Neural cell (in vitro differentiated cells): ENCODE measurements around the gene ZNF577. TPM values are rescaled to one million over a fixed set of nuclear protein-coding genes. Genes with fewer than 3 reads are reported as not detected.

Experiments used
- H2AFZ ChIP-seq: fragments of 200-600, 300-800 bp; sonication (generic), shearing (Covaris generic); 2 replicates; pipeline ENCODE4 v1.6.0; 2014; ENCODE audit warnings: low read depth, mild to moderate bottlenecking, antibody characterized with exemption, low read length, moderate library complexity
- H3F3A ChIP-seq: fragments of 200-600 bp; shearing (Covaris generic); 2 replicates; pipeline ENCODE4 v1.6.1; 2016; ENCODE audit warnings: mild to moderate bottlenecking, moderate library complexity, mixed read lengths, antibody characterized with exemption, low read length; ENCODE audit not compliant: insufficient read depth, poor library complexity, severe bottlenecking
- H3K27ac ChIP-seq: fragments of 200-600, 300-800 bp; sonication (generic), shearing (Covaris generic); 2 replicates; pipeline ENCODE4 v1.5.1; 2014; ENCODE audit warnings: mild to moderate bottlenecking, low read length, moderate library complexity
- H3K27me3 ChIP-seq: fragments of 300-800, 200-600 bp; sonication (generic), shearing (Covaris generic); 2 replicates; pipeline ENCODE4 v1.6.0; 2014; ENCODE audit warnings: mild to moderate bottlenecking, low read depth, low read length, moderate library complexity; ENCODE audit not compliant: insufficient read depth
- H3K36me3 ChIP-seq: fragments of 300-800, 200-600 bp; sonication (generic), shearing (Covaris generic); 2 replicates; pipeline ENCODE4 v1.5.1; 2014; ENCODE audit warnings: mild to moderate bottlenecking, antibody characterized with exemption, low read length, moderate library complexity; ENCODE audit not compliant: insufficient read depth
- H3K4me2 ChIP-seq: fragments of 300-800, 200-600 bp; sonication (generic), shearing (Covaris generic); 2 replicates; pipeline ENCODE4 v1.6.0; 2014; ENCODE audit warnings: mild to moderate bottlenecking, low read length
- H3K4me3 ChIP-seq: fragments of 300-800, 200-600 bp; sonication (generic), shearing (Covaris generic); 2 replicates; pipeline ENCODE4 v1.5.1; 2014; ENCODE audit warnings: mild to moderate bottlenecking, low read length, moderate library complexity
- H3K79me2 ChIP-seq: fragments of 200-600 bp; shearing (Covaris generic); replicated peaks from 2 replicates; pipeline ENCODE4 v1.6.0; 2014; ENCODE audit warnings: mild to moderate bottlenecking, low read length, moderate library complexity; ENCODE audit not compliant: insufficient read depth
- H3K9ac ChIP-seq: fragments of 300-800, 200-600 bp; sonication (generic), shearing (Covaris generic); 2 replicates; pipeline ENCODE4 v1.6.1; 2016; ENCODE audit warnings: mild to moderate bottlenecking, low read length, mixed read lengths
- H3K9me2 ChIP-seq: fragments of 200-600 bp; shearing (Covaris generic); 2 replicates; pipeline ENCODE4 v1.6.1; 2016; ENCODE audit warnings: mild to moderate bottlenecking, low read length, mixed read lengths; ENCODE audit not compliant: insufficient read depth
- H3K9me3 ChIP-seq: fragments of 200-600, 300-800 bp; sonication (generic), shearing (Covaris generic); 2 replicates; pipeline ENCODE4 v1.6.1; 2016; ENCODE audit warnings: mild to moderate bottlenecking, mixed run types, low read length, moderate library complexity, mixed read lengths
- H4K20me1 ChIP-seq: fragments of 200-600 bp; shearing (Covaris generic); 2 replicates; pipeline ENCODE4 v1.6.1; 2016; ENCODE audit warnings: mild to moderate bottlenecking, mixed run types; ENCODE audit not compliant: insufficient read depth
- CTCF ChIP-seq: fragments of 450-650 bp; IDR thresholded peaks from 2 replicates; pipeline ENCODE4 v1.5.1; 2014; ENCODE audit warnings: antibody characterized with exemption, mild to moderate bottlenecking, moderate library complexity; ENCODE audit not compliant: poor library complexity, severe bottlenecking
- EP300 ChIP-seq: fragments of 450-650 bp; conservative IDR thresholded peaks from 2 replicates; pipeline ENCODE4 v1.6.1; 2014; ENCODE audit warnings: antibody characterized with exemption, mild to moderate bottlenecking, moderate library complexity; ENCODE audit not compliant: poor library complexity, severe bottlenecking
- EZH2 ChIP-seq: fragments of 200-600, 300-800 bp; shearing (Covaris generic), sonication (generic); IDR thresholded peaks from 2 replicates; pipeline ENCODE4 v1.6.1; 2014; ENCODE audit warnings: antibody characterized with exemption, low read length, borderline replicate concordance, mild to moderate bottlenecking; ENCODE audit not compliant: insufficient read depth, poor library complexity, severe bottlenecking
- MXI1 ChIP-seq: fragments of 450-650 bp; conservative IDR thresholded peaks from 2 replicates; pipeline ENCODE4 v1.6.1; 2014; ENCODE audit warnings: antibody characterized with exemption, mild to moderate bottlenecking; ENCODE audit not compliant: poor library complexity, severe bottlenecking
- POLR2AphosphoS5 ChIP-seq: IDR thresholded peaks from 2 replicates; pipeline ENCODE4 v1.6.1; 2012
- REST ChIP-seq: IDR thresholded peaks from 2 replicates; pipeline ENCODE4 v1.6.1; 2012; ENCODE audit warnings: borderline replicate concordance
- SMC3 ChIP-seq: fragments of 450-650 bp; conservative IDR thresholded peaks from 2 replicates; pipeline ENCODE4 v1.6.1; 2014; ENCODE audit warnings: antibody characterized with exemption, mild to moderate bottlenecking, moderate library complexity; ENCODE audit not compliant: poor library complexity
- TAF1 ChIP-seq: IDR thresholded peaks from 2 replicates; pipeline ENCODE4 v1.6.1; 2012; ENCODE audit warnings: low read depth
- polyA plus RNA-seq: library from polyadenylated mRNA; depleted of rRNA; stranded (reverse); fragments of >200 nt; gene quantifications from 2 replicates; pipeline ENCODE4 v1.2.3, GENCODE V29; 2014

ZNF577 gene
- polyA plus RNA-seq, 1 donor from 2014 or later = 54.1 TPM

- Histone ChIP-seq H4K20me1 (no peaks in the 10 kb centered on the region), H3F3A (no peaks in the 10 kb centered on the region), H3K79me2 (no peaks in the 10 kb centered on the region), H3K36me3 (peaks cover 35% of the 10 kb centered on the region), H3K9me2 (no peaks in the 10 kb centered on the region), H3K27ac (no peak overlapping the region), H3K4me2 (no peak overlapping the region), H3K9ac (no peak overlapping the region), H3K27me3 (no peaks in the 10 kb centered on the region), H3K4me3 (no peak overlapping the region), H3K9me3 (peaks cover 15% of the 10 kb centered on the region), H2AFZ (no peak overlapping the region)
- TF ChIP-seq CTCF (no peak), REST (no peak), EP300 (no peak), SMC3 (no peak), POLR2AphosphoS5 (no peak), TAF1 (no peak), MXI1 (no peak), EZH2 (no peak)
Observed at GRCh38 chr19:51873097-51873496, 14.7 kb downstream of the ZNF577 start.

GRCh38 chr19:51861870-51862622 lies 25.7 kb downstream of the ZNF577 start:
- no peak overlapping the region for H2AFZ ChIP-seq
- H3K27ac ChIP-seq = no peak overlapping the region
- H3K4me2 ChIP-seq = no peak overlapping the region
- H3K4me3 ChIP-seq = no peak overlapping the region
- H3K36me3 ChIP-seq = peaks cover 5% of the 10 kb centered on the region
- no peak for TF ChIP-seq SMC3
- H3K27me3 ChIP-seq = no peaks in the 10 kb centered on the region
- H4K20me1 ChIP-seq = no peaks in the 10 kb centered on the region
- no peaks in the 10 kb centered on the region for H3F3A ChIP-seq
- no peaks in the 10 kb centered on the region for H3K9me2 ChIP-seq
- H3K79me2 ChIP-seq = no peaks in the 10 kb centered on the region
- H3K9ac ChIP-seq = no peak overlapping the region
- peaks cover 36% of the 10 kb centered on the region for H3K9me3 ChIP-seq
